NCI-H2107 treated with DMSO at 0.1 percent for 48 hours (cell line): ENCODE data around the gene ODAM.
"Not testable (repeated sequence)": the region's sequence is repeated elsewhere in the genome, so short reads cannot be mapped to it uniquely, and the experiment has no call there.

Experiments
- DNase-seq: peaks from one replicate; lab custom pipeline; 2025; ENCODE audit not compliant: unreplicated experiment; lab: John Stamatoyannopoulos, UW

The ODAM gene, protein sequence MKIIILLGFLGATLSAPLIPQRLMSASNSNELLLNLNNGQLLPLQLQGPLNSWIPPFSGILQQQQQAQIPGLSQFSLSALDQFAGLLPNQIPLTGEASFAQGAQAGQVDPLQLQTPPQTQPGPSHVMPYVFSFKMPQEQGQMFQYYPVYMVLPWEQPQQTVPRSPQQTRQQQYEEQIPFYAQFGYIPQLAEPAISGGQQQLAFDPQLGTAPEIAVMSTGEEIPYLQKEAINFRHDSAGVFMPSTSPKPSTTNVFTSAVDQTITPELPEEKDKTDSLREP

DNA sequence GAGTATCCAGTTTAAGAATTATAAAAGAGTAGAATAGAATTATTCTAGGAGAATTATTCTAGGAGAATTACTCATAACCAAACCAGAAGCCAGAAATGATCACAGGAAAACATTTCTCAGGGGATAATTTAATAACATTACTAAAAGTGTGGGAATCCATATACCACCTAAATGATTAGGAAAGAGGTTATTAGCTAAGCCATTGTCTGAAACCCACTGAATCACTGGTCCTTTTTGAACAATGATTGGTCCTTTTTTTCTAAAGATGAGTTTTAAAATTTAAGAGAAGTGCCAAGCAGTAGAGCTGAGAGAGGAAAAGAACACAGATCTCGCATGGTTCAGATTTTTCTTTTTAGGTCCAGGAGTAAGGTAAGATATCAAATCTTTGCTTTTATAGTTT is at the start of gene ODAM:
Gene ODAM (plus strand): TSS at position 301 of the 400 bp plus-strand sequence. CDS start 819 bp downstream, outside the sequence.
- DNase-seq, result no peak

DNA sequence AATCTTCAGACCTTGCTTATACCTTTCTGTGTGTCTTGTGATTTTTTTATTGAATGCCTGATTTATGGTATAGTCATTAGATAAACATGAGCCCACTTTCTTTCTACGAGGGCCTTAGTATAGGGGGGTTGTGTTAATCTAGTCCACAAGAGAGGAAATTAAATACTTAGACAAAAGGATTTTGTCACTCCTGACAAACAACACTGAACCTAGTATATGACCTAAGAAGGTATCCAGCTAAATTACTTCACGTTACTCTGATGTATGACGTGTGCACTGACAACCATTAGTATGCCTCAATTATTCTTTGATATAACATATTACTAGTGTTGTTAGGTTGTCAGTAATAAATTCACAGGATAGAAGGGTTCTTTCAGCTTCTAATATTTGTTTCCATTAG is 44.3 kb upstream of the ODAM start:
- no peak for DNase-seq

DNA sequence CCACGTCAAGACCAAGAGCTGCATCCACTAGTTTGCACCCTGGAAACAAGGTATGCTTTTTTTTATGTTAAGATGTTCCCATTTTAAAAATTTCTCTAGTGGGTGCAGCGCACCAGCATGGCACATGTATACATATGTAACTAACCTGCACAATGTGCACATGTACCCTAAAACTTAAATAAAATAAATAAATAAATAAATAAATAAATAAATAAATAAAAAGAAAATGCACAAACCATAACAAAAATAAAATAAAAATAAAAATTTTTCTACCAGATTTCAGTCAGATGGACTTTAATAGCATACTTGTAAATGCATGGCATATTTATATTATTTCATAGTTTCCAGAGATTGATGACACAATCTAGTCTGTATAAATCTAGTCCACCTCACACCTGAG is 43.4 kb upstream of the ODAM start:
- no peak for DNase-seq

DNA sequence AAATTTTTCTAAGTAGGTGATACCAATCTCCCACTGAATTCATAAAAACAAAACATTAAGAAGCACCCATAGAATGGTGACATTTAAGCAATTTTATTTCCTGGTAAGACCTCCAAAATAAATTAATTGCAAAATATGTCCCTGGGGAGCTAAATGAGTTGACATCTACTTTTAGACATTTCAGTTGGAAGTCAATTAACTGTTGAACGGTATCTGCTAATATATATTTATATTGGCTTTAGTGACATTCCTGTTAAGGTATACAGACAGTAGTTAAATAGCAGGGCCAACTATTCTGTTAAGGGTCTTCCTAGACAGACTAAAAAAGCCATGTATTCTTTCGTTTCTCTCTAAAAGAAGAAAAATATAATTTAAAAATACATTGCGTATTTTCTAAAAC is 41.6 kb upstream of the ODAM start, which contains the start of gene PRR27:
Gene PRR27 (plus strand): TSS at position 301 of the 400 bp plus-strand sequence. CDS start 139 bp downstream, outside the sequence.
- DNase-seq, result no peak

DNA sequence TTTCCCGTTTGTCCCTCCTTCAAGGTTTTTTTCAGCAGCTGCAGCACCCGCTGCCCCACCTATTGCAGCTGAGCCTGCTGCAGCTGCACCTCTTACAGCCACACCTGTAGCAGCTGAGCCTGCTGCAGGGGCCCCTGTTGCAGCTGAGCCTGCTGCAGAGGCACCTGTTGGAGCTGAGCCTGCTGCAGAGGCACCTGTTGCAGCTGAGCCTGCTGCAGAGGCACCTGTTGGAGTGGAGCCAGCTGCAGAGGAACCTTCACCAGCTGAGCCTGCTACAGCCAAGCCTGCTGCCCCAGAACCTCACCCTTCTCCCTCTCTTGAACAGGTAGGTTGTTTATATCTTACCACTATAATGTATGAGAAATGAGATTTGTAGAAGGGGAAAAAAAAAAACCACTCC is 36.9 kb upstream of the ODAM start:
- DNase-seq, result no peak

DNA sequence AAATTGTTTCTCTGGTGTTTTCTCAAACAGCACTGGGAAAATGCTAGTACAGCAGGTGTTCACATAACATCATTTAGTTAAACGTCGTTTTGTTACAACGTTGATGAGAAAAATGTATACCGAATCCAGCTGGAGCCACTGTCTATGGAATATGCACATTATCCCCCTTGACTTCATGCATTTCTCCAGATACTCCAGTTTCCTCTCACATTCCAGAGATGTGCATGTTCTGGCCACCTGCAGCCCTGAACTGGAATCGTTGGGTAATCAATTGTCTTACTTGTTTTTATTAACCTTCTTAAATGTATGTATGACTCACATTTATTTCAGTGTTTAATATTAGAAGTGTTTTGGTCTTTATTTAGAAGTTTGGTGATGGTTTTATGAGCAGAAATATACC is 18.4 kb upstream of the ODAM start:
- no peak for DNase-seq

DNA sequence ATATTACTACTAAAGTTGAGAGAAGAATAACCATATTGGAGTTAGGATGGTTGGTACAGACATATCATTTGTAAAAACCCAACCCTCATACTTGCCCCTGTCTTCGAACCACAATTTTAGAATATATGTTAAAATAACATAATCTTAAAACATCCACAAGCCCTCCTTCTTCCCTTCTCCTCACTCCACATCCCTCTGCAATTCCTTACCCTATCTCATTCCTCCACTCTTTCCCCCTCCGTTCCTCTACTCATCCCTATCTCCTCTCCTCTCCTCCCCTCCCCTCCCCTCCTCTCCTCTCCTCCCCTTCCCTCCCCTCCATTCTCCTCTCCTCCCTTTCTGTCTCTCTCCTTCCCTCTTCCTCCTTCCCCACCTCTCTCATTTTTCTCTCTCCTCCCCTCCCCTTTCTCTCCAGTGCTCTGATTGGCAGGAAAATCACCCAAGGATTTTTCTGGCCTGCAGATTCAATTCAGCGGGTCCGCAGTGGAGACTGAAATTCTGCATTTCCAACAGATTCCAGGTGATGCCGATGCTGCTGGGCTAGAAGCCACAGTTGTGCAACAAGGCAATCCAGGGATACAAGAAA is 17.4 kb upstream of the ODAM start:
- DNase-seq, result no peak

DNA sequence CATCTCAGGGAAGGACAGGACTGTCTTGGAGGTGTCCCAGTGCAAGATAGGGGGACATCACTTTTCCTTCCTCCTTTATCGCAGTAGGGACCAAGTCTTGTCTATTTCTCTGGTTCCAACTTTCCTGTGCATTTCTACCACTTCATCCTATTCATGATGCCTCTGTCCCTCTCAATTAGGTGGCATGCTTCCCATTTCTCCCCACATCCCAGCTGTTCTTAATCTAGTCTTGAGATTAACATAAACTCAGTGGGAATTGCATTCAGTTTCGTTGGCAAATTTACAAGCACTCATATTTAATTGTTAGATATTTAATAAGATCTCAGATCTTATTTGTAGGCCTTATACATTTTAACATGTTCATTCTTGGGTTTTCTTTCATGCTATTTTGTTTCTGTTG is 15.7 kb upstream of the ODAM start:
- DNase-seq, result no peak

DNA sequence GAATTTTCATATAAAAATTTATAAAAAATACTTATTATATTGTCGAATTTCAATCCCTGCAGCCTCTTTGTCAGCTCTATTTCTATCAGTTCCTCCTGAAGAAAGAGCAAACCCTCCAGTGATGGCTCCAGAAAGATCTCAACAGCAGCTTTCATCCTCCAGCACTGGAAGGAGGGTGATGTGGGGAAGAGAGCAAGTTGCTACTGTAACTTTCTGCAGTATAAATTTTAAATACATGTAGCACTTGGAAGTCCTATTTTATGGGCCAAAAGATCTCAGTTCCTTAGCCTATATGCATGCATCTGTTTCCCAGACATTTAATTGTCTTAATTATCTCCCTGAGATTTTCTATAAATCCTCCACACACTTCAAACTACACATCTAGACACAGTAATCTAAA is 13.7 kb upstream of the ODAM start:
- no peak for DNase-seq

DNA sequence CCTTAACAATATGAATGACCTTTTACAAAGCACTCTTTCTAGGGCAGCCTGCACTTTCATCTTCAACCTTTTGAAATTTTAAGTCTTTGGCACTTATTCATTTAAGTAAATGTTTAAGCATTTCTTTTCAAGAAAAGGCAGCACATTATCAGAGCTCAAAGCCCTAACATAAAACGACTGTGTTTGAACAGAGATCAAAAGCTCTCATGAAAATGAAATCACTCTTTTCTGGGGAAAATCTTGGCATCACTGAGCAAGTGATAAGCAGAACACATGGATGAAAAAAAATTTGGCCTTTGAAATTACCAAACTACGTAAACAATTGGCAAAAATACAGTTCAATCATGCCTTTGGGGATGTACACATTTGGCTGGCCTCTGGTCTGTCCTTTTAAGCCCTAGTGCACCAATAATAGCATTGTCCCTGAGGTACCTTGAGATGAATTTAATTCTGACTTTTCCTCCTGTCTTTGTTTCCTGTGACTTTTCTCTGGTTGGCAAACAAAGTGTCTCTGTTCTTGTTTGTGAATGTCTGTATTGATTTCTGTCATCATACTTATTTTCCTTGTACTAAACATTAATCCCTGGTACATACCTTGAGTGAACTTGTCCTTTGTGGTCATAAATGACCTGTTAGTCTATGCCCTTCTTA is 12.9 kb upstream of the ODAM start:
- DNase-seq, result no peak

DNA sequence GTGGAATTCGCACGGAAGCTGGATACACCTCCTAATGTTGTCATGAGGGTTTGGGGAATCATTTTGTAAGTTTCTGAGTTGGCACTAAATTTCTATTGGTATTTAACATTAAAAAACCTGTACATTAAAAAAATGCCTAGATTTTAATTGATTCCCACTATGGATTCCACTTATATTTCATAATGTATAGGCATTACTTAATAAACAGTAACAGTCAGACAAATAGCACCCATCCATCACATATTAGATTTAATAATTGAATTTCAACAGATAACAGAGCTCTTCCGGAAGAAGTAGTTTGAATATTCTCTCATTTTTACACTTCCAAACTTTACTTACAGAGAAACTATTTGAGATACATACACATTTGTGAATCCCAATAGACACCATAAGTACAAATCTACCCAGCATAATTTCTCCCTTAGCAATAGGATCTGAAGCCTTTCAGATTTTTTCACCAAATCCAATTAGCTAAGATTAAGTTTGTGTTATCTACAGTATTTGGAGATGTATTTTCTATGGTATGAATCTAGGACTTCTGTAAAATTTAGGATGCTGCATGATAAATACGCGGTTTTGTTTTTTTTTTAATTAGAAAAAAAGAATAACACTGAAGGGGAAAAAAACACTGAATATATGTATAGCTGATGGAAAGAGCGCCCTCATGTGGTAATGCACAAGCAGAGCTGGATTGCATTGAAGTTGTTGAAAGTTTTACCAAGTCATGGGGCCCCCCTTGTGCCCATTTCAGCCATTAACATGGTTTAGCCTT is 12.2 kb upstream of the ODAM start:
- DNase-seq, result peak; percentile 1

DNA sequence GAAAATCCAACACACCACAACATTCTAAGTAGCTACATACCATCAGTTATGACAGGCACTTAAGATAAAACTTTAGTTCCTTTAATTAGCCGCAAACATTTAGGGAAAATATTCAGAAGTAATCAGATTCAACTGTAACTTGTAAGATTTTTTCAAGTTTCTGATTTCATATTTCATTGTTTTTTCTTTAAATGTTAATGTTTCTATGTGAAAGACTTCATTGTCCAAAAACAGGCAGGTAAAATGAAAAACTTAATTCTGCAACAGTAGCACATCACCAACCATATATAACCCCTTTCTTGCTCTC is 11.6 kb upstream of the ODAM start:
- DNase-seq, result no peak

DNA sequence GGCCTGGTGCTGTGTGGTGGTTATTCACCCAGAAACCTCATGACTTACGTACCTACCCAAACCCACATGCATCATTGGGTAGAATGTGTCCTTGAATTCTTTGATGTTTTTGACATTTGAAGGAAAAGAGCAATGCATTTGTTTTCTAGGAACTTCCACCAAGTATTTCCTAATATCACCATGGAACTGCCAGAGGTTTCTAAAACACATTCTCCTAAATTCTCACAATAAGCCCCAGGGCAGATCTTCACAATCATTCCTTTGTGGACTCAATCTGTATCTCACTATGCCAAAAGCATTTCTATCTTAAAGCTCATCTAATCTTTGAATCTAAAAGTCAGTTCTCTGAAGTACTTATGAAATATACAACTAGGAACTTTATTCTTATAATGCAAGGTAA is 8.3 kb upstream of the ODAM start:
- DNase-seq, result no peak

DNA sequence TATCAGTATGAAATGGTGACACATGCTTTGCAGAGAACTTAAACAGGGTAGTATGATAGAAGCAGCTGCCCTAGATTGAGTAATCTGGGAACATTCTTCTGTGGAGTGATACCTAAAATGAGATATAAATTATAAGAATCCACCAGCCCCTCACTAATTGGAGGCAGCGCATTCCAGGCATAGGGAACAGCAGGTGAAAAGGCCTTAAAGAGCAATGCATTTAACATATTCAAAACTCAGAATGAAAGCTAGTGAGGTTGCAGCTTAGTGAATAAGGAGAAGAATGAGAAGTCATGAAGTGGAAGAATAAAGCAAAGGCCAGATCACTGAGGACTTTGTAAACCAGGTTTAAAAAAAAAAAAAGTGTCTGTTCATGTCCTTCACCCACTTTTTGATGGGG is 4.9 kb upstream of the ODAM start:
- DNase-seq, result no peak

DNA sequence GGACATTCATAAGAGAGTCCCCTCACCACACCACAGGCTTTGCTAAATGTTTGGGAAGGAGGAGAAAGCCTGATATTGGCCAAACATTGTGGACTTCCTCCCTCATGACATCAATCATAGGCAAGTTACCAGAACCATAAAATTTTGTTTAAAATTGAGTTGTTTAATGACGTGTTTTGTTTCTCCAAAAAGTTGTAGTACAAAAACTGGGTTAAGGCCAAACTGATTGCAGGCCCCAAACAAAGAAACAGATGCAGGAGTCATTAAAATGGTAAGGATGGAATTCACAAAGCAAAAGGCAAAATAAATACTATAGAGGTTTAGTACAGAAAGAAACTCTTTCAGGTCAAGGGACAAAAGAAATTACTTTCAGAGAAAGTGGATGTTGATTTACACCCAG is 3.9 kb upstream of the ODAM start:
- DNase-seq, result no peak

DNA sequence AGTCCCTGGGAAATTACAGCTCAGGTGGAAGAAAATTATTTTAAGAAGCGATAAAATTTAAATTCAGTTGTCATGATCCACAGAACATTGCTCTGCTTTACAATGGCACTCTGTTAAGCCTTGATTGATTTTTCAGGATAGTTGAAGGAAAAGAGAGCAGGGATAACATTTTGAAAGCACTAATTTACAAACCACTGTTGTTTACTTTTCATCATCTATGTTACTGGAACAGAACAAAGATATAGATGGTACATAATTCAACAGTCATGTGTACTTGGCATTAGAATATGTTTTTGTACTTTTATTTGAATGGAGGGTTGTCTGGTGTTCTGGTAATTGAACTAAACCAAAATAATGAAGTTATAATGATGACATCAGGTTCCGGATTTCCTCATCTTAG is 2.6 kb upstream of the ODAM start:
- DNase-seq, result no peak

DNA sequence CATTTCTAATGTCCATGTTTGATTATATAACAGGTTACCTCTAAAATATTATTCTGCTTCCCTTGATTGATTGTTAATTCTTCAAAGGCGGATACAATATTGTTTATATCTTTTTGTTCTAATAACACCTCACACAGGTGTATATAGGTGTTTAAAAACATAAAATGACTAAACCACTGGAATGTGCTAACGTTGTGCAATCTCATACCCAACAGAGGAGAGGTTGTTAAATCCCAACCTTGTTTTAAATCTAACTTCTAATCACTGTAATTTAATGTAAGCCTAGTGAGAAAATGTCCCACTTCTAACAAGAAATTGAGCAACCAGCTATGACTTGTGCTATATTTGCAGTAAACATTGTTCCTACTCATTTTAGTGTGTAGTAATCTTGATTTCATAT is 1.3 kb downstream of the ODAM start:
- no peak for DNase-seq

DNA sequence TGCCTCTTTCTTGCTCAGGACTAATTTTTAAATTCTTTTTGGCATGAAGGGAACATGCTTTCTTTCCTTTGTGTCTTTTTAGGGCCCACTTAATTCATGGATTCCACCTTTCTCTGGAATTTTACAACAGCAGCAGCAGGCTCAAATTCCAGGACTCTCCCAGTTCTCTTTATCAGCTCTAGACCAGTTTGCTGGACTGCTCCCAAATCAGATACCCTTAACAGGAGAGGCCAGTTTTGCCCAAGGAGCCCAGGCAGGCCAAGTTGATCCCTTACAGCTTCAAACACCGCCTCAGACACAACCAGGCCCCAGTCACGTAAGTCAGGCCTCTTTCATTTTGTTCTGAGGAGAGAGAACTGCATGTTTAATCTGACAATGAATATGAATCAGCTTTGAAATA is 2.3 kb downstream of the ODAM start:
- DNase-seq, result no peak

DNA sequence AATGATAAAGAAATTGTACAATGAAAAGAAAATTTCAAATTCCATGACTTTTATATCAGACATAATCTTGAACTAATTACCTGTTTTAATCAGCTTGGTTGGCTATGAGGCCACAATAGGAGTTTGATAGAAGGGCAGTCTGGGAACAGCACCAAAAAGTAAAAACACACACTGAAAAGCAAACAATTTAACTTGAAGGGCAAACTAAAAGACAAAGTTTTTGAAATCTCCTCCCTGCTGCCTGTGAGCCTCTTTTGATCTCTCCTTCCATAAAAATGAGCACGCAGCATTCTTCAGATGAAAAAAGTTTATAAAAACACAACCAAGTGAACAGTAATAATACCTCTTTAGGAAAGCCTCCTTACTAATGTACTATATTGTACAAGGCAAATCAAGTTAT is 8.1 kb downstream of the ODAM start:
- DNase-seq, result no peak

DNA sequence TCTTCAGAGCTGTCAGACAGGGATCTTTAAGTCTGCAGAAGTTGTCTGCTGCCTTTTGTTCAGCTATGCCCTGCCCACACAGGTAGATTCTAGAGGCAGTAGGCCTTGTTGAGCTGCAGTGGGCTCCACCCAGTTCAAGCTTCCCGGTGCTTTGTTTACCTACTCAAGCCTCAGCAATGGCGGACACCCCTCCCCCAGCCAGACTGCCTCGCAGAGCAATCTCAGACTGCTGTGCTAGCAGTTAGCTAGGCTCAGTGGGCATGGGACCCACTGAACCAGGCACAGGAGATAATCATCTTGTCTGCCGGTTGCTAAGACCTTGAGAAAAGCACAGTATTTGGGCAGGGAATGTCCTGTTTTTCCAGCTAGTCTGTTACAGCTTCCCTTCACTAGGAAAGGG is 17.2 kb downstream of the ODAM start:
- not testable (repeated sequence) for DNase-seq

DNA sequence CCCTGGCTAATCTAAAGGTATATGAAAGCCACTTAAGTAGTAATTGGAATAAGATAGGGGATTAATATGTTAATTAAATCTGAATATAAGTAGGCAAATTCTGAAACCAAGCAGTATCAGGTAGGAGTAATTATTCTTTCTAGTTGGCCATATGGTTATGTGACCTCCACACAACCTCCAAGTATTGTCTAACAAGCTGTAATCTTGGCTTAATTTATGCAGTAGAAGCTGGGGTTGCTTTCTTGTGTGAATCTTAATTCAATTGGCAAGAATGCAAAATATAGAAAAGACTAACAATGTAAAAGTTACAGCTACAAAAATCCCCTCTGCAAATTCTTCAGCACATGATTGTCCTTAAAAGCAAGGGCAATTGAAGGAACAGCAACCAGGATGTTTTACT is 20.6 kb downstream of the ODAM start:
- not testable (repeated sequence) for DNase-seq

DNA sequence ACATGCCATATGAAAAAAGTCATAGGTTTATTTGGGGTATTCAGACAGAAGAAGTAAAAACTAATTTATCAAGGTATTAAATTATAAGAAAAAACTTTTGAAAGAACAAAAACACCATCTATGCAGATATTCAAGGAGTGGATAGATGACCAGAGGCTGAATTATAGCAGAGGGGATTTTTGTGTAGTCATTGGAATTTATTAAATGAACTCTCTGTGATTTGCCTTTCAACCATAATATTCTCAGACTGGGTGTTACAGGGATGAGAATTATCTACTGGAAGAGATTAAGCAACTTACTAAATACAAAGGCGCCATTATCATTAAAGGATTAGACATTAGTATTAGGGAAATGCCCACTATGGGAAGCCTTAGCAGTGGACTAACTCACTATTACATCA is 21.0 kb downstream of the ODAM start:
- DNase-seq, result not testable (repeated sequence)
